NOMO-1 treated with DMSO at 0.1 percent for 48 hours (cell line): ENCODE measurements around the gene SAMD7.

ENCODE experiments used
- DNase-seq: peaks from one replicate; lab custom pipeline; 2025; ENCODE audit not compliant: unreplicated experiment; lab: John Stamatoyannopoulos, UW

SAMD7 gene

GRCh38 chr3:169965562-169966427 is 54.4 kb downstream of the SAMD7 start:
- no peak for DNase-seq

GRCh38 chr3:169966428-169966950 is 55.1 kb downstream of the SAMD7 start, which contains the start of gene SEC62:
Gene SEC62, plus strand, starts transcription at chr3:169966807. Its CDS starts 16 bp downstream, at chr3:169966823.
- peak; percentile 90 for DNase-seq

GRCh38 chr3:169966951-169967915 is 55.9 kb downstream of the SAMD7 start:
- peak; percentile 77 for DNase-seq

GRCh38 chr3:169968224-169968885 is 57.0 kb downstream of the SAMD7 start:
- no peak for DNase-seq

- peak; percentile 41 for DNase-seq
Observed at GRCh38 chr3:169969174-169970095, 58.1 kb downstream of the SAMD7 start.

- no peak for DNase-seq
Observed at GRCh38 chr3:169970847-169971246, 59.5 kb downstream of the SAMD7 start.

GRCh38 chr3:169971522-169971921 is 60.1 kb downstream of the SAMD7 start:
- DNase-seq, result no peak

GRCh38 chr3:169980055-169980454 is 68.7 kb downstream of the SAMD7 start:
- DNase-seq, result peak; percentile 70

GRCh38 chr3:169984292-169984691 is 72.9 kb downstream of the SAMD7 start:
- no peak for DNase-seq
